Ovary (tissue), 9 donors: Measurements from ENCODE around the gene BSCL2. TPM values are rescaled to one million over a fixed set of nuclear protein-coding genes. Genes with fewer than 3 reads are reported as not detected.
"Not testable (repeated sequence)": the region's sequence is repeated elsewhere in the genome, so short reads cannot be mapped to it uniquely, and the experiment has no call there.

Source experiments
- DNase-seq, 5 donors: peaks; one replicate each; pipeline ENCODE4 v3.0.0-alpha.2; 2019 to 2020
- H3K27ac ChIP-seq, 2 donors: fragments of 200-600 bp; one replicate each; pipeline versions ENCODE4 v1.5.1 to v1.8.0; 2019 to 2022
- H3K27me3 ChIP-seq: fragments of 200-600 bp; one replicate; pipeline ENCODE4 v1.8.0; 2022
- H3K36me3 ChIP-seq: fragments of 200-600 bp; sonication (generic); one replicate; pipeline ENCODE4 v1.5.1; 2019
- H3K4me1 ChIP-seq: one replicate; pipeline ENCODE4 v1.8.1; 2013; ENCODE audit warnings: mild to moderate bottlenecking, moderate library complexity; ENCODE audit not compliant: insufficient read depth
- H3K4me3 ChIP-seq: fragments of 200-600 bp; sonication (generic); one replicate; pipeline ENCODE4 v1.5.1; 2017
- H3K9me3 ChIP-seq, 2 donors: fragments of 200-600 bp in 1 of 2; sonication (generic) in 1 of 2; one replicate each; pipeline versions ENCODE4 v1.5.1 to v1.8.1; 2013 to 2019; ENCODE audit warnings: mild to moderate bottlenecking in 1 of 2, moderate library complexity in 1 of 2
- EP300 ChIP-seq: sonication (generic); formaldehyde crosslinking; IDR thresholded peaks from one replicate; pipeline ENCODE4 v1.6.1; 2017; ENCODE audit warnings: antibody characterized with exemption
- POLR2A ChIP-seq: fragments of 450-650 bp; IDR thresholded peaks from one replicate; pipeline ENCODE4 v1.6.1; 2017; ENCODE audit warnings: antibody characterized with exemption, mild to moderate bottlenecking, moderate library complexity
- WGBS, 3 donors: extraction: QIAGEN DNeasy Blood & Tissue Kit in 1 of 3; methylation state at CpG; one replicate each; pipeline versions ENCODE4 v1.1.5 to v1.1.7; 2013 to 2017; 5-methylcytosine and 5-hydroxymethylcytosine counted together
- intact Hi-C, 4 donors: fragments of 100-400 bp; cut with DNase I; formaldehyde crosslinking; loops; one replicate each; pipeline versions ENCODE4 v1.11.0 to v1.15.1; 2022 to 2023
- polyA plus RNA-seq, 2 donors: library from polyadenylated mRNA; stranded (reverse); fragments of 200-250 nt in 1 of 2; fragments of 350-450 nt in 1 of 2; fragmentation: Illumina TruSeq in 1 of 2; extraction: RNeasy Lipid Tissue Mini Kit (QIAGEN cat#74804) in 1 of 2; gene quantifications; one replicate each; pipeline ENCODE4 v1.2.3, GENCODE V29; 2013 to 2014
- total RNA-seq, 7 donors: library from RNA; depleted of rRNA in 2 of 7; stranded (reverse); fragments of >200 nt in 2 of 7; fragmentation: NEBNext Ultra II Directional in 3 of 7; extraction: Animal tissue kit (Norgen Biotek cat#: 25700) in 3 of 7; gene quantifications; one replicate each; pipeline versions ENCODE4 v1.1.0 to v1.2.4, GENCODE V29; 2016 to 2023
- TF ChIP-seq, protein P1 (sequence below), 3 donors: fragments of 450-650 bp in 2 of 3; fragments of 200-600 bp in 1 of 3; IDR thresholded peaks; one replicate each; pipeline versions ENCODE4 v1.5.1 to v1.8.0; 2016 to 2022; ENCODE audit warnings: antibody characterized with exemption in 3 of 3, mild to moderate bottlenecking in 1 of 3
- donor health status: DM: no; HTN: no; CAD: no; lungs with moderate emphysema.
- donor health status: DM: no; HTN: no; CAD: no.
- donor health status: Bipolar disorder and iron deficiency.
- donor health status: DM: yes; HTN: yes; CAD: no.
- donor health status: DM: no; HTN: no; CAD: no.
- donor health status: DM: yes; HTN: yes; CAD: no.

The BSCL2 gene
- total and polyA plus RNA-seq, 9 donors = 31.4 to 122 (median 57.2) TPM

DNA sequence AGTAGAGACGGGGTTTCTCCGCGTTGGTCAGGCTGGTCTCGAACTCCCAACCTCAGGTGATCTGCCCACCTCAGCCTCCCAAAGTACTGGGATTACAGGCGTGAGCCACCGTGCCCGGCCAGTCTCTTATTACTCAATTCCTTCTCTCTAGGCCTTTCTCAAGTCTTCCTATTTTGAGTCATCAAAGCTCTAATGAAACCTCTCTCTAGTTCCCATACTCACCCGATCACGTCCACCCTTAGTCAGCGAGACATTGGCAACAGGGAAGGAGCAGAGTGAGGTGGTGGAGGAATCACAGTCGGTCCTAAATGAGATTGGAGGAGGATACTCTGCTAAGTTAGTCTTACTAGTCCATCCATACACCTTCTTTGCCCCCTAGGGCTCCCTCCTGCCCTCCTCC lies 5.0 kb downstream of the BSCL2 start:
- H3K27me3 ChIP-seq = no peaks in the 10 kb centered on the region
- no peaks in the 10 kb centered on the region for H3K9me3 ChIP-seq
- H3K4me1 ChIP-seq = peaks cover 10% of the 10 kb centered on the region
- intact Hi-C loops = no loop called here
- H3K27ac ChIP-seq = no peak overlapping the region
- peak in 1 of 5 donors; percentile 11 for DNase-seq
- no peaks in the 10 kb centered on the region for H3K36me3 ChIP-seq
- TF ChIP-seq, protein P1, sequence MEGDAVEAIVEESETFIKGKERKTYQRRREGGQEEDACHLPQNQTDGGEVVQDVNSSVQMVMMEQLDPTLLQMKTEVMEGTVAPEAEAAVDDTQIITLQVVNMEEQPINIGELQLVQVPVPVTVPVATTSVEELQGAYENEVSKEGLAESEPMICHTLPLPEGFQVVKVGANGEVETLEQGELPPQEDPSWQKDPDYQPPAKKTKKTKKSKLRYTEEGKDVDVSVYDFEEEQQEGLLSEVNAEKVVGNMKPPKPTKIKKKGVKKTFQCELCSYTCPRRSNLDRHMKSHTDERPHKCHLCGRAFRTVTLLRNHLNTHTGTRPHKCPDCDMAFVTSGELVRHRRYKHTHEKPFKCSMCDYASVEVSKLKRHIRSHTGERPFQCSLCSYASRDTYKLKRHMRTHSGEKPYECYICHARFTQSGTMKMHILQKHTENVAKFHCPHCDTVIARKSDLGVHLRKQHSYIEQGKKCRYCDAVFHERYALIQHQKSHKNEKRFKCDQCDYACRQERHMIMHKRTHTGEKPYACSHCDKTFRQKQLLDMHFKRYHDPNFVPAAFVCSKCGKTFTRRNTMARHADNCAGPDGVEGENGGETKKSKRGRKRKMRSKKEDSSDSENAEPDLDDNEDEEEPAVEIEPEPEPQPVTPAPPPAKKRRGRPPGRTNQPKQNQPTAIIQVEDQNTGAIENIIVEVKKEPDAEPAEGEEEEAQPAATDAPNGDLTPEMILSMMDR (IDR thresholded peaks at IDR 0.05) = no peak
- no peak for TF ChIP-seq EP300
- no peak for TF ChIP-seq POLR2A
- H3K4me3 ChIP-seq = no peak overlapping the region
- WGBS, 3 donors = 91 to 96% (median 95%) methylated on average over 11 of the region's 11 CpGs

DNA sequence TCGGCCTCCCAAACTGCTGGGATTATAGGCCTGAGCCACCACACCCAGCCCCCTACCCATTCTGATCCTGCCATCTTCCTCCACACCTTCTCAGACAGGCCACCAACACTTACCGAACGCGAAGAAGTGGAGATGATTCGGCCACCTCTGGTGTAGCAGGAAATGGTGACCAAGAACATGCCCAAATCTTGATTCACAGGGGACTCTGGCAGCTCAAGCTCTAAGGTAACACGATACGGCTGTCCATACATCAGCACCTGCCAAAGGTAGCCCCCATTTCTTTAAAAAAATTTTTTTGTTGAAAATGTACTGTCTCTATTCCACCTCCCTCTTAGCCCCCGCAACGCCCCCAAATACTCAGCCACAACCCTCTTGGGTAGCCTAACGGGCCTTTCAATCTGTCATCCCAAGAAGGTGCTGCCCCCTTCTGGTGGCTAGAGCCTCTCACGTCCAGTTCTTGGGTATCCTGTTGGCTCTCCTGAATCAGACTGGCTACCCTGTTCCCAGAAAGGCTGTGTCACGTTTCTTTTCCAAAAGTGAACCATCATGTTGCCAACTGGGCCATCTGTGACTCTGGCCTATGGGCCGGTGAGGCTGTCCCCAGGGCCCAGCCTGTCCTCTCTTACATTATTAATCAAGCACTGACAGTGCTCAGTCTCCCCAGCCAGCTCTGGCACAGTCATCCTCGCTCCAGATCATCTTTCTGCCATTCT lies 12.6 kb downstream of the BSCL2 start:
- DNase-seq = peak; percentile 76 to 87 (median 79)
- H3K27me3 ChIP-seq = no peaks in the 10 kb centered on the region
- WGBS, 3 donors = 46 to 50% (median 48%) methylated on average over 14 of the region's 14 CpGs
- no peaks in the 10 kb centered on the region for H3K9me3 ChIP-seq
- TF ChIP-seq, protein P1 (IDR thresholded peaks at IDR 0.05) = peak; percentile 56 to 65 (median 59)
- TF ChIP-seq EP300 = no peak
- no peak overlapping the region for H3K4me3 ChIP-seq
- H3K4me1 ChIP-seq = peaks cover 2% of the 10 kb centered on the region
- H3K27ac ChIP-seq = no peak overlapping the region
- no peaks in the 10 kb centered on the region for H3K36me3 ChIP-seq
- intact Hi-C loops = loop anchor here in 2 of 4 donors (5.0 to 10.0 kb wide), 3 partner anchors 100 to 302 kb away; partner anchors contain the start of gene TUT1 (in 1 of the 2)

DNA sequence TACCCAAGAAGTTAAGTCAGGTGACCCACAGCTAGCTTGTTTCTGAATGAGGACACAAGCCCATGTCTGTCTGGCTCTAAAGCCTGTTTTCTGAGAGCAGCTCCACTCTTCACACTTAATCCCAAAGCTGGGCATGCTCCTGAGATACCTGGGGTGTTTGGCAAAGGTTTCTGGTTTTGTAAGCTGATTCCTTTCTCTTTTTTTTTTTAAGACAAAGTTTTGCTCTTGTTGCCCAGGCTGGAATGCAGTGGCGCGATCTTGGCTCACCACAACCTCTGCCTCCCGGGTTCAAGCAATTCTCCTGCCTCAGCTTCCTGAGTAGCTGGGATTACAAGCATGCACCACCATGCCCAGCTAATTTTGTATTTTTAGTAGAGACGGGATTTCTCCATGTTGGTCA lies 13.6 kb downstream of the BSCL2 start:
- not testable (repeated sequence) for H3K36me3 ChIP-seq, H3K9me3 ChIP-seq, H3K4me3 ChIP-seq, H3K4me1 ChIP-seq, H3K27me3 ChIP-seq, DNase-seq, H3K27ac ChIP-seq
- 70 to 79% (median 71%) methylated on average over 4 of the region's 4 CpGs for WGBS, 3 donors
- intact Hi-C loops = loop anchor here in 2 of 4 donors (5.0 to 10.0 kb wide), 3 partner anchors 99 to 301 kb away; partner anchors contain the start of gene TUT1 (in 1 of the 2)

DNA sequence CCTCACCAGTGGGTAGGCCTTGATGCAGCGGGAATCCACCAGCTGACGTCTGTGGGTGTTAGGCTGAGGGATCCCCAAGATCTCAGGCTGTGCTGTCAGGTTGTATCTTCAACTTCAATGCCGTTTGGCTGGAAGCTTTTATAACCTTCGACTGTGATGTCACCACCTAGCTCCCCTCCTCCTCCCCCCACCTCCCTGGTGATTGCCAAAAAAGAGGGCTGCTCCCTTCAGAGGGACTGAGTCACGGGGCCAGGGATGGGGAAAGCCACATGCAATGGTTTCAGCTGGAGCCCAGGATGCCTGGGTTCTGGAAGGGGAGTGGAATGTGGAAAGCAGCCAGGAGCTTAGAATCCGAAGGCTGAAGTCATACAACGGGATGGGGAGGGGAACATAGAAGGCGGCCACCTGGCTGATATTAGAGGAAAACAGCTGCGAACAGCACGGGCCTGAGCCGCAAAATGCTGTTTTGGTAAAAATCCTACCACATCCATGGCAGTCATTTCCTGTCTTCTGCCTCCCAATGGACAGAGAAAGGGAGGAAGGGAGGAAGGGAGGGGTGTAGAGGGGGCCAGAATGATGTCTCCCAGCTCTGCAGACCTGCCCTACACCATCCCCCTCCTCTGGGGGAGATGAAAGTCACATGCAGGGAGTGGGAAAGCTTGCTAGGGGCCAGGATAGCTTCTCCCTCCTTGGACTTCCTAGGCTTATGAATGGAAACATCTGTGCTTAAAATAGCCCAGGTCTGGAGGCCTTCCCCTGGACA lies 17.6 kb downstream of the BSCL2 start, which contains the start of gene LRRN4CL:
LRRN4CL (minus strand) TSS at position 110 of the 763 bp plus-strand sequence. CDS start 1,022 bp downstream, outside the sequence.
- Histone ChIP-seq H3K27me3 (no peaks in the 10 kb centered on the region), H3K4me1 (peaks cover 12% of the 10 kb centered on the region), H3K36me3 (no peaks in the 10 kb centered on the region), H3K4me3 (peak within 1 kb of the TSS; percentile 48), H3K9me3 (no peaks in the 10 kb centered on the region), H3K27ac (peak within 1 kb of the TSS; percentile 79 to 87)
- peak; percentile 86 to 97 (median 94) for DNase-seq
- WGBS, 3 donors = 2 to 9% (median 7%) methylated on average over 11 of the region's 11 CpGs
- TF ChIP-seq POLR2A (peak; percentile 75), EP300 (peak; percentile 9)
- TF ChIP-seq, protein P1 (IDR thresholded peaks at IDR 0.05) = peak in 1 of 3 donors; percentile 13
- intact Hi-C loops = loop anchor here in 2 of 4 donors (5.0 to 10.0 kb wide), 4 partner anchors 95 to 297 kb away; partner anchors contain the start of gene TUT1 (in 1 of the 2)
